NOMO-1 (cell line): ENCODE measurements around the gene SLC9A2.

Source experiments
- DNase-seq, 2 experiments: peaks; one replicate each; lab custom pipeline; 2025; ENCODE audit not compliant: unreplicated experiment in 2 of 2; lab: John Stamatoyannopoulos, UW

Gene SLC9A2, protein sequence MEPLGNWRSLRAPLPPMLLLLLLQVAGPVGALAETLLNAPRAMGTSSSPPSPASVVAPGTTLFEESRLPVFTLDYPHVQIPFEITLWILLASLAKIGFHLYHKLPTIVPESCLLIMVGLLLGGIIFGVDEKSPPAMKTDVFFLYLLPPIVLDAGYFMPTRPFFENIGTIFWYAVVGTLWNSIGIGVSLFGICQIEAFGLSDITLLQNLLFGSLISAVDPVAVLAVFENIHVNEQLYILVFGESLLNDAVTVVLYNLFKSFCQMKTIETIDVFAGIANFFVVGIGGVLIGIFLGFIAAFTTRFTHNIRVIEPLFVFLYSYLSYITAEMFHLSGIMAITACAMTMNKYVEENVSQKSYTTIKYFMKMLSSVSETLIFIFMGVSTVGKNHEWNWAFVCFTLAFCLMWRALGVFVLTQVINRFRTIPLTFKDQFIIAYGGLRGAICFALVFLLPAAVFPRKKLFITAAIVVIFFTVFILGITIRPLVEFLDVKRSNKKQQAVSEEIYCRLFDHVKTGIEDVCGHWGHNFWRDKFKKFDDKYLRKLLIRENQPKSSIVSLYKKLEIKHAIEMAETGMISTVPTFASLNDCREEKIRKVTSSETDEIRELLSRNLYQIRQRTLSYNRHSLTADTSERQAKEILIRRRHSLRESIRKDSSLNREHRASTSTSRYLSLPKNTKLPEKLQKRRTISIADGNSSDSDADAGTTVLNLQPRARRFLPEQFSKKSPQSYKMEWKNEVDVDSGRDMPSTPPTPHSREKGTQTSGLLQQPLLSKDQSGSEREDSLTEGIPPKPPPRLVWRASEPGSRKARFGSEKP

DNA sequence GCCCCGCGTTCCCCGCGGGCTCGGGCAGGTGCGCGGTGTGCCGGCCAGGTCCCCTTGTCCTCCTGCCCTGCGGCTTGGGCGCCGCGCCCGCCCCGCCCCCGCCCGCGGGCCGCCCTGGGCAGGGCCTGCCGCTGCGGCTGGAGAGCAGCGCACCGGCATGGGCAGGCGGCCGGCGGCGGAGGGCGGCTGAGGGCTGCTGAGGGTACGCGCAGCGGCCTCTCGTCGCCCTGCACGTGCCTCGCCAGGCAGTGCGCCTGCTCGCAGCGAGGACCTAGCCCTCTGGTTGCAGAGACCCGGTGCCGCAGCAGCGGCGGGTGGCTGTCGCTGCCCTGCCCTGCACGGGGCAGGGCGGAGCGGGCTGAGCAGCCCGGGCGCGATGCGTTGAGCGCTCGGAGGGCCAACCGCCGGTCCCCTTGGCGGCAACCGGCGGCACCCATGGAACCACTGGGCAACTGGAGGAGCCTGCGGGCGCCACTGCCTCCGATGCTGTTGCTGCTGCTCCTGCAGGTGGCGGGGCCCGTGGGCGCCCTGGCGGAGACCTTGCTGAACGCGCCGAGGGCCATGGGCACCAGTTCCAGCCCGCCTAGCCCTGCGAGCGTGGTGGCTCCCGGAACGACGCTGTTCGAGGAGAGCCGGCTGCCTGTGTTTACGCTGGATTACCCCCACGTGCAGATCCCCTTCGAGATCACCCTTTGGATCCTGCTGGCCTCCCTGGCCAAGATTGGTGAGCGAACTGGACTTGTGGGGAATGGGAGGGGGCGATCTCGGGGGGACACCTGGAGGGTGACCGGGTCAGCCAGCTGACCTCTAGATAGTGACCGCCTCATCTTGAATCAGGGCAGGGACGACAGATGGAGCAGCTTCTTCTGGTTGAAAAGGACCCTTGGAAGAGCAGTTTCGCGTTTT lies at the start of gene SLC9A2:
Gene SLC9A2, plus strand, starts transcription at position 140 of the 906 bp plus-strand sequence. Its CDS starts 296 bp downstream, at position 436.
- DNase-seq: peak in 1 of 2 experiments; percentile 16

DNA sequence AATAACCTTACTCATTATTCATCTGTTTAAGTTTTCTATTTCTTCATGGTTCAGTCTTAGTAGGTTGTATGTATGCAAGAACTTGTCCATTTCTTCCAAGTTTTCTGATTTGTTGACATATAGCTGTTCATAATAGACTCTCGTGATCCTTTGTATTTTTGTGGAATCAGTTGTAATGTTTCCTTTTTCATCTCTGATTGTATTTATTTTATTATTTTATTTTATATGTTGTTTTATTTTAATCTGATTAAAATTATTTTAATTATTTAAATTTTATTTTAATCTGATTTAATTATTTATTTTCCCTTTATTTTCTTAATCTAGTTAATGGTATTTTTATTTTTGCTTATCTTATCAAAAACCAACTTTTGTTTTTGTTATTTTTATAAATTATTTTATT lies 43.5 kb upstream of the SLC9A2 start:
- DNase-seq: no peak

DNA sequence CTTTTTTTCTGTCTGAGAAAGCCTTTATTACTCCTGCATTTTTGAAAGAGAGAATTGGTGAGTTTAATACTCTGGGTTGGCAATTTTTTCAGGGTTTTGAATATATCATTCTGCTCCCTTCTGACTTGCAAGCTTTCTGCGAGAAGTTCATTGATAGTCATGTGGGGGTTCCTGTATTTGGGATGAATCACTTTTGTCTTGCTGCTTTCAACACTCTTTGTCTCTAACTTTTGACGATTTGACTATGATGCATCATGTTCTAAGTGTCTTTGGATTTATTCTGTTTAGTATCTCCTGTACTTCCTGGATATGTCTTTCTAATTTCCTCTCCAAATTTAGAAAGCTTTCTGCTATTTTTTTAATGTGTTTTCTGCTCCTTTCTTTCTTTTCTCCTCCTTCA lies 41.0 kb upstream of the SLC9A2 start:
- no peak for DNase-seq

GRCh38 chr2:102581911-102582310 lies 37.4 kb upstream of the SLC9A2 start:
- DNase-seq: peak; percentile 40 to 81

GRCh38 chr2:102582845-102583244 lies 36.5 kb upstream of the SLC9A2 start:
- DNase-seq: no peak

DNA sequence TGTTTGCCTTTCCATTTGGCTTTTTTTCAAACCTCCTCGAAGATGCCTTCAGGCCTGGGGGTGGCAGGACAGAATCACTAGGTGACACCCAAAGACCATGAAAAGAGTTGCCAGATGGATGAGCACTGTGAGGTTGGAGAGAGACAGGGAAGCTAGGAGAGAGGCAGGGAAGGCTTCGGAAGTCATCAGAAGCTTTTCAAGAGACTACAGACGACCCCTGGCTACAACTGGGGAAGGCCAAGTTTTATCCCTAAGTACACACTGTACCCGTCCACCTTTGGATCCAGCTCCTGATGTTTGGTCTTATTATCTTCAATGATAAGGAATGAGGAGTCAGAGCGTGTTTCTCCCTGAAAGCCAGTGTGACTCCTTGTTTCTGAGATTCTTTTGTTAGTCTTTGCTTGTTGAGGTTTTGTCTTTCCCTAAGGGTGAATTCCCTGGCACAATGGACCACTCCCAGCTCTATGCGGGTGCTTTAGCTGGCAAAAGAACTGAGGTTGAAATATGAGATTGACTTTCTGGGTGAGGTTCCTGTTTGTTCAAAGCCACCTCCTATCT lies 33.4 kb upstream of the SLC9A2 start:
- no peak for DNase-seq

DNA sequence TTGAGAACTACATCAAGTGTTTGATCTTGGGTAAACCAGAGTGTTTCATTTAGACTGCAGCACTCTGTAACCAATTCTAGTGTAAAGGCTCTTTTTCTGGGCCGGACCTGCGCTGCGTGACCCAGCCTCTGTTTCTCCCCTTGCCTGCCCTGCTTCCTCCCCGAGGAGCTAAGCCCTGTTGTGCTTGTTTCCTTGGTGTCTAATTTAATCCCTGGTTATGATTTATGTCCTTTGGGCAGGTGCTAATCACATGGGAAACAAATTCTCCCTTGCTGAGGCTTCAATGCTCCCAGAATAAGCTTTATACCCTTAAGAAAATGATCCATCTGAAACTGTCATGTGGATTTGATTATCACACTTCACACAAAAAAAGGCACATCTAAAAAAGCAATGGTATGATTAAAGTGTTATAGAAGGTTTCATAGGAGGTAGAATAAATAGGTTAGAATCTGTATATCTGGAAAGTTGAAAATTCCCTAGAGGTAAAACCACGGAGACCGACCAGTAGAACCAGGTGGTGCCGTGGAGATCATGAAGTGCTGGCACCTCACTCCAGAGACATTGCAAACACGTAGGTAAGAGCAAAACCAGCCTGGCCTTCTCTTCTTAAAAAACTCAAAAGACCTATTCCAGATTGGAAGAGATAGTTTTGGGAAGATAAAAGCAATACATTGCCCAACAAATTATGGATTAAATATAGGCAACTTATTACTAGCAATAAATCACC lies 31.0 kb upstream of the SLC9A2 start:
- DNase-seq: no peak

DNA sequence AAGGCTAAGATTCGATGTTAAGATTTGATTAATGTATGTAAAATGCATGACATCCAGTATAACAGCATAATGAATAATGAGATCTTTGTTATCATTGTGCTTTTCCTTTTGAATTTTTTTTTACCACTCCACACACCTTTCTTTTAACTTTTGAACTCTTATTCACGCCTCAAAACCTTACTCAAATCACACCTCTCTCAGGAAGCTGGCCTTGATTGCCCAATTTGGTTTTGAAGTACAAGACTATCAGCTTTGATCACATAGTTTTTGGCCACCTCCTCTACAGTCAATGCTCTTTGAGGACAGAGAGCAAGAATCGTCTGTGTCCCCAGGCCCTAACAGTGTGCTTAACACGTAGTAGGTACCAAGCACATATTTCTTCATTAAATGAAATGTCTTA lies 29.9 kb upstream of the SLC9A2 start:
- DNase-seq: no peak

DNA sequence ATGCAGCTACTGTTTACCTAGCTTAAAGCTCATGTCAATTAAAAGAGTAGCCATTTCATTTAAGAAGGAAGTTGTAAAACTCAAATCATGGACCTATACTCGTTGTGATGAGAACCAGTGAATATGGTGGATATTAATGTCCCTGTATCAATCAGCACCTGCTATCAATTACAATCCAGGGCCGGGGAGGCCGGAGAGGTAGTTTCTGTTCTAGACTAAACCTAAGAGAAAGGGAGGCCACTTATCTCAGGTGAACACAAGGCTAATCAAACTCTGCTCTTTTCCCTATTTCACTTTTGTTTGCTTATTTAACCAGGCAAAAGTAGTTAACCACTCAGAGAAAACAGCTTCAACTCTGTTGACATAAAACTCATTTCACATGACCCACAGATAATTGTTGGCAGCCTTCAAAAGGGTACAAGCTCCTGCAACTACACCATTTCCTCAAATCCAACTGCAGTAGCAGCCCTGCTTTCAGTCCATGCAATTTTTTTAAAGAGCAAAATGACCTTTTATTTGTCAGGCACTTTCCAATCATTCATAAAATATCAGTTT lies 27.8 kb upstream of the SLC9A2 start:
- no peak for DNase-seq

GRCh38 chr2:102592601-102593000 lies 26.8 kb upstream of the SLC9A2 start:
- DNase-seq: peak in 1 of 2 experiments; percentile 27

DNA sequence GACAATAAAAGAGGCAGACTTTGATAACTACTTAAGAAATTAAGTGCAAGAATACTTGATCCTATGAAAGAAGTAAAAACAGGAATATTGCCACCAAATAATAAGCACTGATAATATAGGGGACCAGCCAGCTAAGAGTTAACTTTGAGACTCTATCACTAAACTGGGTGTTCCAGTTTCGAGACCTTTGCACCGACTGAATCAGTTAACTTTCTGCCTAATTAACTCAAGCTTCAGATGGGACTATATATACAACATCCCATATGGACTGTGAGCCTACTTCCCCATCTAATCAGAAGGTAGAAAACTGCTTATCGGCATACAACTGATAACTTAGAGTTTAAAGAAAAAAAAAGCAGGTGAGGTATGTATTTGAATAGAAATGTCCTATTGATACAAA lies 25.8 kb upstream of the SLC9A2 start:
- no peak for DNase-seq

- DNase-seq: no peak
These were observed 24.8 kb upstream of the SLC9A2 start for GRCh38 chr2:102594445-102595016.

- no peak for DNase-seq
These were observed 21.6 kb upstream of the SLC9A2 start for GRCh38 chr2:102597788-102598187.

GRCh38 chr2:102599486-102599885 lies 19.9 kb upstream of the SLC9A2 start:
- DNase-seq: no peak

DNA sequence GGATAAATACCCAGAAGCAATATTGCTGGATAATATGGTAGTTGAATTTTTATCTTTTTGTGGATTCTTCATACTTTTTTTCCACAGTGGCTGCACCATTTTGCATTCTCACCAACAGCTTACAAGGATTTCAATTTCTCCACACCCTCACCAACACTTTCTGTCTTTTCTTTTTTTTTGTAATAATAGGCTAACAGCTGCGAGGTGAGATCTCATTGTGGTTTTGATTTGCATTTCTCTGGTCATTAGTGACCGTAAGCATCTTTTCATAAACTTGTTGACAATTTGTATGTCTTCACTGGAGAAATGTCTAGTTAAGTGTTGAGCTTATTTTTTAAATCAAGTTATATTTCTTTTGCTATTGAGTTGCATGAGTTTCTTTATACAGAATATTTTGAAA lies 17.6 kb upstream of the SLC9A2 start:
- no peak for DNase-seq

DNA sequence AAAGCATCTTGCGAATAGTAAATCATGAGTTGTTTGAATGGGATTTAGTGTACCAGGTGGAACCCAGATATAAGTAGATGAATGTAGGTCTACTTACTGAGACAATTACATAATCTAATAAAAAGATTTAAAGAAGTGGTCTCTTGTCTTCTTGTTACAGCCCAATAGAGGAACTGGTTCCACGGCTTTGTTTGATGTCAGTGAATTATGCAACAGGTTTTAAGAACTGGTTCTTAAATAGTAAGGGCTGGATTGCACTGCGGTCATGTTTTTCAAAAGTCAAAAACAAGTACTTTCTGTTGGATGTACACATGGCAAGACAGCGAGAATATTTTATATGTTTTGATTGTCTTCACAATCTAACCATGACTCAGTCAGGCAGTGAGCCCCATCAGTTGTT lies 15.4 kb upstream of the SLC9A2 start:
- peak; percentile 87 to 97 for DNase-seq

GRCh38 chr2:102604769-102605168 lies 14.6 kb upstream of the SLC9A2 start:
- DNase-seq: peak in 1 of 2 experiments; percentile 19

GRCh38 chr2:102606353-102606752 lies 13.0 kb upstream of the SLC9A2 start:
- DNase-seq: no peak
